CD14-positive monocyte (primary cell): ENCODE data around the gene THBS3. TPM values are rescaled to one million over a fixed set of nuclear protein-coding genes. Genes with fewer than 3 reads are reported as not detected.

Experiments used
- DNase-seq, 3 donors: peaks; one replicate each; pipeline ENCODE4 v3.0.0-alpha.2; 2011 to 2022
- H2AFZ ChIP-seq: 2 replicates; pipeline ENCODE4 v1.6.0; 2012; ENCODE audit warnings: mild to moderate bottlenecking, low read depth, low read length, inconsistent platforms; ENCODE audit not compliant: insufficient read depth, poor library complexity, severe bottlenecking
- H3K27ac ChIP-seq, 2 donors: 1 replicate in 1 of 2; 2 replicates in 1 of 2; pipeline ENCODE4 v1.5.1; 2012 to 2013; ENCODE audit warnings: low read length in 2 of 2, control low read depth in 1 of 2, inconsistent platforms in 1 of 2, low read depth in 1 of 2, mild to moderate bottlenecking in 1 of 2
- H3K27me3 ChIP-seq, 2 donors: one replicate each; pipeline versions ENCODE4 v1.6.0 to v1.6.1; 2011 to 2013; ENCODE audit warnings: low read length in 2 of 2; ENCODE audit not compliant: control insufficient read depth in 2 of 2, insufficient read depth in 2 of 2
- H3K36me3 ChIP-seq, 2 donors: replicated peaks in 1 of 2; 1 replicate in 1 of 2; 2 replicates in 1 of 2; pipeline versions ENCODE4 v1.5.1 to v1.6.1; 2012 to 2013; ENCODE audit warnings: low read length in 2 of 2, control low read depth in 1 of 2, inconsistent platforms in 1 of 2, mild to moderate bottlenecking in 1 of 2; ENCODE audit not compliant: insufficient read depth in 2 of 2, control insufficient read depth in 1 of 2
- H3K4me1 ChIP-seq, 2 donors: 1 replicate in 1 of 2; 2 replicates in 1 of 2; pipeline versions ENCODE4 v1.5.1 to v1.6.1; 2012 to 2013; ENCODE audit warnings: low read length in 2 of 2, control low read depth in 1 of 2, inconsistent platforms in 1 of 2, mild to moderate bottlenecking in 1 of 2, moderate library complexity in 1 of 2; ENCODE audit not compliant: insufficient read depth in 2 of 2, control insufficient read depth in 1 of 2
- H3K4me2 ChIP-seq: replicated peaks from 2 replicates; pipeline ENCODE3; 2012; ENCODE audit warnings: low read length, moderate library complexity, mild to moderate bottlenecking; ENCODE audit not compliant: poor library complexity, severe bottlenecking; ENCODE audit errors: extremely low read depth
- H3K4me3 ChIP-seq, 3 experiments: fragments of 200-600 bp in 1 of 3; sonication (generic) in 1 of 3; replicated peaks in 1 of 3; 1 replicate in 2 of 3; 2 replicates in 1 of 3; pipeline ENCODE4 v1.5.1; 2011 to 2013; ENCODE audit warnings: low read length in 3 of 3, mild to moderate bottlenecking in 3 of 3, control low read depth in 2 of 3, low read depth in 2 of 3, inconsistent platforms in 1 of 3, moderate library complexity in 1 of 3
- H3K79me2 ChIP-seq: 2 replicates; pipeline ENCODE4 v1.6.0; 2012; ENCODE audit warnings: mild to moderate bottlenecking, control low read depth, inconsistent platforms, low read length, moderate library complexity; ENCODE audit not compliant: insufficient read depth
- H3K9ac ChIP-seq: 2 replicates; pipeline ENCODE4 v1.6.0; 2017; ENCODE audit warnings: low read length, mild to moderate bottlenecking; ENCODE audit not compliant: insufficient read depth, poor library complexity, severe bottlenecking
- H3K9me3 ChIP-seq, 2 donors: replicated peaks in 1 of 2; 1 replicate in 1 of 2; 2 replicates in 1 of 2; pipeline versions ENCODE4 v1.5.1 to v1.6.1; 2012 to 2013; ENCODE audit warnings: low read length in 2 of 2, control low read depth in 1 of 2; ENCODE audit not compliant: control insufficient read depth in 1 of 2, insufficient read depth in 1 of 2
- H4K20me1 ChIP-seq: 2 replicates; pipeline ENCODE4 v1.6.0; 2012; ENCODE audit warnings: mild to moderate bottlenecking, low read length, control low read depth, moderate library complexity; ENCODE audit not compliant: insufficient read depth
- H3K27ac Mint-ChIP-seq, 7 donors: one replicate each; pipeline ENCODE4 v1.8.0; 2020; ENCODE audit warnings: mild to moderate bottlenecking in 7 of 7, mixed read lengths in 7 of 7, moderate library complexity in 6 of 7, inconsistent platforms in 2 of 7
- H3K27me3 Mint-ChIP-seq, 3 donors: one replicate each; pipeline ENCODE4 v1.8.0; 2021 to 2022; ENCODE audit warnings: low read depth in 3 of 3, mild to moderate bottlenecking in 3 of 3, mixed read lengths in 3 of 3, moderate library complexity in 3 of 3, inconsistent platforms in 1 of 3
- H3K36me3 Mint-ChIP-seq, 2 donors: one replicate each; pipeline ENCODE4 v1.8.0; 2020; ENCODE audit warnings: mixed read lengths in 2 of 2, inconsistent platforms in 1 of 2, mild to moderate bottlenecking in 1 of 2
- H3K4me1 Mint-ChIP-seq: one replicate; pipeline ENCODE4 v1.8.0; 2020; ENCODE audit warnings: mild to moderate bottlenecking, mixed read lengths
- H3K4me3 Mint-ChIP-seq, 2 donors: one replicate each; pipeline ENCODE4 v1.8.0; 2020; ENCODE audit warnings: mild to moderate bottlenecking in 2 of 2, mixed read lengths in 2 of 2, moderate library complexity in 1 of 2
- H3K9me3 Mint-ChIP-seq, 7 donors: one replicate each; pipeline ENCODE4 v1.8.0; 2020 to 2022; ENCODE audit warnings: mixed read lengths in 7 of 7, mild to moderate bottlenecking in 6 of 7, moderate library complexity in 6 of 7, inconsistent platforms in 2 of 7
- WGBS: methylation state at CpG from one replicate; pipeline ENCODE4 v1.1.5; 2013; ENCODE audit warnings: missing lambda C conversion rate; ENCODE audit not compliant: insufficient coverage; 5-methylcytosine and 5-hydroxymethylcytosine counted together
- intact Hi-C, 2 donors: fragments of 100-400 bp; cut with micrococcal nuclease; formaldehyde crosslinking; loops; one replicate each; pipeline versions ENCODE4 v1.15.0 to v1.15.1; 2023
- polyA plus RNA-seq, 3 donors: library from polyadenylated mRNA; depleted of rRNA in 1 of 3; unstranded in 2 of 3; stranded (reverse) in 1 of 3; fragments of 300-500 nt in 2 of 3; fragments of >200 nt in 1 of 3; fragmentation: Illumina TruSeq in 2 of 3; gene quantifications; 1 replicate in 2 of 3; 2 replicates in 1 of 3; pipeline ENCODE4 v1.2.3, GENCODE V29; 2012 to 2021
- TF ChIP-seq, protein P1 (sequence below): fragments of 200-600 bp; IDR thresholded peaks from one replicate; pipeline ENCODE4 v1.8.0; 2022; ENCODE audit warnings: antibody characterized with exemption, mild to moderate bottlenecking

The THBS3 gene
- polyA plus RNA-seq, 3 donors: 3.2 to 50.7 (median 5.3) TPM

DNA sequence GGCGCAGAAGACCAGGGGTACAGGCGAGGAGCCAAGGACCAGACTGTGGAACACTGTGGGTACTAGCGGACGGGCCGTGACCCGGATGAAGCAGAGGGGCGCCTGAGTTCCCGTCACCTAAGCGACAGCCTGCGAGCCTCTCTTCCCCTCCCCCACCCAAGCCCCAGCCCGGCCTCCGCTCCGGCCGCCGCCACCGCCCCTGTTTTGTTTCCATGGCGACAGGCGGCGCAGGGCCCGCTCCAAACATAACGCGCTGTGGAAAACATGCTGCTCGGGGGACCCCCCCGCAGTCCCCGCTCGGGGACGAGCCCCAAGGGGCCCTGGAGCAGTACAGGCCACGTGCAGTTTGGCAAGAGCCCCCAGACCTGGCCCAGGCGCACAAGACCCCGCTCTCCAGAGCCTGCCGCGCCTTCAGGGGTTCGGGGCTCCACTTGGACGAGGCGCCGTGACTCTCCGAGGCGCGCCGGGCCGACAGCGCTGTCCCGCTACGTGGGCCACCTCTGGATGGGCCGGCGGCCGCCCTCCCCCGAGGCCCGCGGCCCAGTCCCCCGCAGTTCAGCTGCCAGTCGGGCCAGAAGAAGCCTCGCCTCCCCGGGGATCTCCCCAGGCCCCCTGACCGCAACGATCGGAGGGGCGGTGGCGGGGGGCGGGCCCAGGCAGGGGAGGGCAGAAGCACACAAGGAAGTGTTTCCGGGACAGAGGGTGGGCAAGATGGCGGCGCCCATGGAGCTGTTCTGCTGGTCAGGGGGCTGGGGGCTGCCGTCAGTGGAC lies 1.0 kb upstream of the THBS3 start, which contains the start of gene MTX1:
Gene MTX1 (plus strand): TSS at position 155 of the 771 bp plus-strand sequence. CDS start 110 bp downstream, at position 265.
- H3K27me3 Mint-ChIP-seq: no peaks in the 10 kb centered on the region
- H3K4me2 ChIP-seq: peak within 1 kb of the TSS; percentile 93
- DNase-seq: peak; percentile 90 to 93 (median 92)

More for the DNA sequence above, 1.0 kb upstream of the THBS3 start, which contains the start of gene MTX1:
- Histone ChIP-seq H3K27ac (peak within 1 kb of the TSS; percentile 98 to 100), H3K27me3 (no peaks in the 10 kb centered on the region), H2AFZ (peak within 1 kb of the TSS; percentile 75), H3K9ac (peak within 1 kb of the TSS; percentile 99), H3K4me1 (peaks cover 52 to 55% of the 10 kb centered on the region in 2 donors), H3K79me2 (peaks cover 24% of the 10 kb centered on the region), H4K20me1 (no peaks in the 10 kb centered on the region), H3K4me3 (peak within 1 kb of the TSS; percentile 90 to 94 (median 92)), H3K36me3 (peaks cover 4 to 6% of the 10 kb centered on the region in 2 donors), H3K9me3 (no peaks in the 10 kb centered on the region)
- TF ChIP-seq, protein P1, sequence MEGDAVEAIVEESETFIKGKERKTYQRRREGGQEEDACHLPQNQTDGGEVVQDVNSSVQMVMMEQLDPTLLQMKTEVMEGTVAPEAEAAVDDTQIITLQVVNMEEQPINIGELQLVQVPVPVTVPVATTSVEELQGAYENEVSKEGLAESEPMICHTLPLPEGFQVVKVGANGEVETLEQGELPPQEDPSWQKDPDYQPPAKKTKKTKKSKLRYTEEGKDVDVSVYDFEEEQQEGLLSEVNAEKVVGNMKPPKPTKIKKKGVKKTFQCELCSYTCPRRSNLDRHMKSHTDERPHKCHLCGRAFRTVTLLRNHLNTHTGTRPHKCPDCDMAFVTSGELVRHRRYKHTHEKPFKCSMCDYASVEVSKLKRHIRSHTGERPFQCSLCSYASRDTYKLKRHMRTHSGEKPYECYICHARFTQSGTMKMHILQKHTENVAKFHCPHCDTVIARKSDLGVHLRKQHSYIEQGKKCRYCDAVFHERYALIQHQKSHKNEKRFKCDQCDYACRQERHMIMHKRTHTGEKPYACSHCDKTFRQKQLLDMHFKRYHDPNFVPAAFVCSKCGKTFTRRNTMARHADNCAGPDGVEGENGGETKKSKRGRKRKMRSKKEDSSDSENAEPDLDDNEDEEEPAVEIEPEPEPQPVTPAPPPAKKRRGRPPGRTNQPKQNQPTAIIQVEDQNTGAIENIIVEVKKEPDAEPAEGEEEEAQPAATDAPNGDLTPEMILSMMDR: no peak
- WGBS: under 1% methylated on average over 56 of the region's 64 CpGs
- Mint-ChIP-seq H3K27ac (peak within 1 kb of the TSS; percentile 97 to 100 (median 99)), H3K36me3 (peaks cover 14 to 23% of the 10 kb centered on the region in 2 donors), H3K9me3 (peaks cover 0 to 1% (median 0%) of the 10 kb centered on the region in 7 donors), H3K4me3 (peak within 1 kb of the TSS; percentile 83 to 89), H3K4me1 (peaks cover 47% of the 10 kb centered on the region)
- intact Hi-C loops: loop anchor here (5.0 kb wide), 2 partner anchors 34 to 99 kb away; partner anchors contain the start of gene FDPS (in 1 of the 2)
